Stimulated activated CD4-positive, alpha-beta T cell treated with anti-CD3 and anti-CD28 coated beads, Interleukin-15, amount 100 ng/mL, for 1 hour (primary cell): ENCODE measurements around the gene ZKSCAN1.
"Not testable (repeated sequence)": the region's sequence is repeated elsewhere in the genome, so short reads cannot be mapped to it uniquely, and the experiment has no call there.

Source experiments
- DNase-seq, 2 donors: peaks; one replicate each; pipeline ENCODE4 v3.0.0-alpha.2; 2020; ENCODE audit warnings: low read depth in 1 of 2, low spot score in 1 of 2

The ZKSCAN1 gene

GRCh38 chr7:100015232-100016214, at the start of gene ZKSCAN1:
Gene ZKSCAN1, plus strand, starts transcription at chr7:100015596. Its CDS starts 7,911 bp downstream, at chr7:100023507.
- peak; percentile 61 to 69 for DNase-seq

DNA sequence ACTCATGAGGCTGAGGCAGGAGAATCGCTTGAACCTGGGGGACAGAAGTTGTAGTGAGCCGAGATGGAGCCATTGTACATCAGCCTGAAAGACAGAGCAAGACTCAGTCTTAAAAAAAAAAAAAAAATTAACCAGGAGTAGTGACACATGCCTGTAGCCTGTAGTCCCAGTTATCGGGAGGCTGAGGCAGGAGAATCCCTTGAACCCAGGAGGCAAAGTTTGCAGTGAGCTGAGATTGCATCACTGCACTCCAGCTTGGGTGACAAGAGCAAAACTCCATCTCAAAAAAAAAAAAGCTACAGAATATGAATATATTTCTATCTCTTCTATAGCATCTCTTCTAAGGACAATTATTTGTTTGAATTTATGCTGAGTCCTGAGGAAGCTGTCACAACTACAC, 46.1 kb upstream of the ZKSCAN1 start:
- no peak for DNase-seq

DNA sequence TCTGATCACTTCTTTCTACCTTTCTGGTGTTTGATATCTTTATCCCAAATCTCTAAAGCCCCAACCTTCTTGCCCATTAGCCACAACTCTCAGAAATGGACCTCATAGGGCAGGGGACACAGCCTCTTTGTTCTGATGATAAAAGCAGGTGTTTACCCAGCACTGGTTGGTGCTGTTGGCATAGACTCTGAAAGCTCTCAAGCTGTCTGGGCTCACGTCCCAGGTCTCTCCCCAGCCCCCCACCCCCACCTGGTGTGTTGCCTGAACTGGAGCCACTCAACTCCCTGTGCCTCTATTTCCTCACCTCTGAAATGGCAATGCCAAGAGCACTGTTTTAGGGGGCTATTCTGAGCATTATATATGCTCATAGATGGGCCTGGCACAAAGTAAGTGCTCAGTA, 45.6 kb upstream of the ZKSCAN1 start:
- DNase-seq, result not testable (repeated sequence)

DNA sequence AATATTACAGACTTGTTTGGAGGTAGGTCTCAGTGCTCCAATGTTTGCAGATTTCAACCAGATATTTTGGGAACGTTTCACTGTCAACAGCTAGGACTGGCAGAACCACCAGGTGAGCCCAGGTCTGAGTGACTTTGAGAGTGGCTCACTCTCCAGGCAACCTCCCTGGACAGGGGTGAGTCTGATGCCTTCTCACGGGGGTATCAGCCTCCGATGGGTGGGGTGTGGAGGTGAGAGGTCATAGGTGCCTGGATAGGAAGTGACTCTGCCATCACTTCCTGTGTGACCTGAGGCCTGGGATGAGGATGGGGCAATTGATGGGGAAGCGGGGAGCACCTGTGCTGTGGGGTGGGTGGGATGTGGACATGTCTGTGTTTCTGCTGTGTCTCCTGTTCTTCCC, 44.2 kb upstream of the ZKSCAN1 start:
- no peak for DNase-seq

DNA sequence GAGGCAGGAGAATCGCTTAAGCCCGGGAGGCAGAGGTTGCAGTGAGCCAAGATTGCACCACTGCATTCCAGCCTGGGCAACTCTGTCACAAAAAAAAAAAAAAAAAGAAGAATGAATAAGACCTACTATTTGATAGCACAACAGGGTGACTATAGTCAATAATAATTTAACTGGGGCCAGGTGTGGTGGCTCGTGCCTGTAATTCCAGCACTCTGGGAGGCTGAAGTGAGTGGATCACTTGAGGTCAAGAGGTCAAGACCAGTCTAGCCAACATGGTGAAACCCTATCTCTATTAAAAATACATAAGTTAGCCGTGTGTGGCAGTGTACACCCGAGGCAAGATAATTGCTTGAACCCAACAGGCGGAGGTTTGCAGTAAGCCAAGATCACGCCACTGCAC, 41.6 kb upstream of the ZKSCAN1 start:
- DNase-seq, result not testable (repeated sequence)

DNA sequence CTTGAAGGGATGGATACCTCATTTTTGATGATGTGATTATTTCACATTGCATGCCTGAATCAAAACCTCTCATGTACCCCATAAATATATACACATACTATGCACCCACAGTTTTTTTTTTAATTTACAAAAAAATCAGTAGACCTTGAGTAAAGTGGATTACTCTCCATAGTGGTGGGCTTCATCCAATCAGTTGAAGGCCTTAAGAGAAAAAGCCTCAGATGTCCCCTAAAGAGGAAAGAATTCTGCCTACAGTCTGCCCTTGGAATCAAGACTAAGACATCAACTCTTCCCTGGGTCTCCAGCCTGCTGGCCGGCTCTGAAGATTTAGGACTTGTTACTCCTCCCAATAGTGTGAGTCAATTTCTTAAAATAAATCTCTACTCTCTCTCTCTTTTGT, 40.7 kb upstream of the ZKSCAN1 start:
- no peak for DNase-seq

DNA sequence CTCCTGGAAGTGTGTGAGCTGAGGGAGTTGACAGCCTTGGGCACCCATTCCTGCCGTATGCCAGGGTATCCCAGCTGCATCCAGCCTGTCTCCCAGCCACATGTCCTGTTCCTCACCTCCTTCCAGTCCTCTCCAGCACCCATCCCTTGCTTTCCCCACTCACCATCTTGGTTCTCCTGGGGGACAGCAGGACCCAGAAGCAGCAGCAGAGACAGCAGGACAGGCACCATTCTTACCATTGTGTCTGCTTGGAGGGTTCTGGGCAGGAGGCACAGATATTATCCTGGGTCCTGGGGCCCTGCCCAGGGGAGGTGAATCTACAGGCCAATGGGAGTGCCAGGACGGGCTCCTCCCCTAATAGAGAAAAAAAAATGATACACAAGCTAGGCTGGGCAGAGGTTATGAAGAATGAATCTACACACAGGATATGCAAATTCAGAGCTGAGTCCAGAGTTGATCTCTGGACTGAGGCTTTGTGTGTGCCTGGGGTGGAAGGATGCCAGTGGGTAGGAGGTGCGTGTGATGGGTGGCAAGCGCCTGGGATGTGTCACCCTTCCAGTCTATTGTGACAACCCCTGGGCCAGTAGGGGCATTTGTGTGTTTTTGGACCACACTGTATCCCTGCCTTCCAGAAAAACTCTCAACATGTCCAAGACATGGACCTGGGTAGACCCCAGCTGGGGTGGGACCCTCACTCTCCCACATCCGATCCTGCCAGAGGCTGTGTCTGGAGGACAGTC, 39.4 kb upstream of the ZKSCAN1 start, which contains the start of gene AZGP1:
TSS of gene AZGP1 (minus strand) at position 250 of the 740 bp plus-strand sequence. CDS start at position 239, 11 bp downstream.
- no peak for DNase-seq

DNA sequence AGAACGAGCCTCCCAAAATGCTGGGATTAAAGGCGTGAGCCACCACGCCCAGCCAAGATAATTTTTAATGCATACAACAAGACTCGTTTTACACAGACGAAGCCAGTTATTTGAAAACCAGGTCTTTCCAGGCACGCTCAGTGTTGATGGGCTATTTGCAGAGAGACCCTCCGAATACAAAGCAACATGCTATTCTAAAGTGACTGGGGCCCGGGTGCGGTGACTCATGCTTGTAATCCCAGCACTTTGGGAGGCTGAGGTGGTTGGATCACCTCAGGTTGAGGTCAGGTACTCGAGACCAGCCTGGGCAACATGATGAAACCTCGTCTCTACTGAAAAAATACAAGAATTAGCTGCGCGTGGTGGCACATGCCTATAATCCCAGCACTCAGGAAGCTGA, 38.8 kb upstream of the ZKSCAN1 start:
- no peak for DNase-seq

GRCh38 chr7:99979814-99980225, 35.6 kb upstream of the ZKSCAN1 start:
- peak; percentile 44 to 50 for DNase-seq

- DNase-seq, result not testable (repeated sequence)
Observed at GRCh38 chr7:99980448-99980872, 34.9 kb upstream of the ZKSCAN1 start.

- not testable (repeated sequence) for DNase-seq
Observed at GRCh38 chr7:99981066-99981465, 34.3 kb upstream of the ZKSCAN1 start.

- DNase-seq, result no peak
Observed at GRCh38 chr7:99984593-99984992, 30.8 kb upstream of the ZKSCAN1 start.

DNA sequence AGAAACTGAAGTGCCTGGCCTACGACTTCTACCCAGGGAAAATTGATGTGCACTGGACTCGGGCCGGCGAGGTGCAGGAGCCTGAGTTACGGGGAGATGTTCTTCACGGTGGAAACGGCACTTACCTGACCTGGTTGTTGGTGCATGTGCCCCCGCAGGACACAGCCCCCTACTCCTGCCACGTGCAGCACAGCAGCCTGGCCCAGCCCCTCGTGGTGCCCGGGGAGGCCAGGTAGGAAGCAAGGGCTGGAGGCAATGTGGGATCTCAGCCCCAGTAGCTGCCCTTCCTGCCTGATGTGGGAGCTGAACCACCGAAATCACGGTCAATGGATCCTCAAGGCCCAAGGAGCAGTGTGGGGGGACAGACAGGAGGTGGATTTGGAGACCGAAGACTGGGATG, 28.1 kb upstream of the ZKSCAN1 start:
- DNase-seq, result not testable (repeated sequence)

DNA sequence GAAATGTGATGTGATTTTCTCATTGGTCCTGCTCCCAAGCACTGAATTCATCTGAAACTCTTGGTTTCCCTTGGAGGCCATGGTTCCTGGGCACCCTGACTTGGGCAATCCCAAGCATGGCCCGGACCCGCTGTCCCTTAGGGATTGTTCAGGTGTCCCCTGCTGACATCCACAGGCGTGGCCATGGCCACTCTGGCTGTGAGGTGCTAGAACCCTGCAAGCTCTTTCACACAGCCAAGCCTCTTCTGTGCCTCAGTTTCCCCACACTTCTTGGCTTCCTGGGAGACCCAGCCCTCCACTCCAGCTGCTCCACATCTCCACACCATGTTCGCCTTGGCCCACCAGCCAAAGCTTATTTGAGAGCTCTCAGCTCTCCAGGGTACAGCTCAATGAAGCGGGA, 27.6 kb upstream of the ZKSCAN1 start:
- DNase-seq, result no peak

- no peak for DNase-seq
Observed at GRCh38 chr7:99990460-99990852, 24.9 kb upstream of the ZKSCAN1 start.

- not testable (repeated sequence) for DNase-seq
Observed at GRCh38 chr7:99991543-99991942, 23.9 kb upstream of the ZKSCAN1 start.

- no peak for DNase-seq
Observed at GRCh38 chr7:99992330-99993038, 22.9 kb upstream of the ZKSCAN1 start.

- no peak for DNase-seq
Observed at GRCh38 chr7:99994819-99995218, 20.6 kb upstream of the ZKSCAN1 start.

GRCh38 chr7:99996755-99997544, 18.4 kb upstream of the ZKSCAN1 start:
- no peak for DNase-seq

GRCh38 chr7:99997545-99998137, 17.8 kb upstream of the ZKSCAN1 start:
- peak; percentile 48 to 51 for DNase-seq
